Mesendoderm (in vitro differentiated cells): ENCODE results near the gene FKBP15.

Experiments
- DNase-seq: peaks from one replicate; pipeline ENCODE4 v3.0.0; 2013
- H2AK5ac ChIP-seq: 2 replicates; pipeline ENCODE4 v1.6.1; 2013; ENCODE audit warnings: low read length, inconsistent platforms
- H2BK120ac ChIP-seq: 2 replicates; pipeline ENCODE4 v1.6.1; 2013; ENCODE audit warnings: low read depth, mild to moderate bottlenecking, low read length, moderate library complexity, mixed read lengths
- H2BK15ac ChIP-seq: replicated peaks from 2 replicates; pipeline ENCODE4 v1.6.1; 2013; ENCODE audit warnings: low read depth, mild to moderate bottlenecking, moderate library complexity
- H2BK5ac ChIP-seq: 2 replicates; pipeline ENCODE4 v1.6.1; 2013; ENCODE audit warnings: low read length, inconsistent platforms
- H3K18ac ChIP-seq: 2 replicates; pipeline ENCODE4 v1.6.1; 2013; ENCODE audit warnings: mild to moderate bottlenecking, low read length, mixed read lengths
- H3K23ac ChIP-seq: one replicate; pipeline ENCODE4 v1.6.1; 2013; ENCODE audit warnings: low read length
- H3K27ac ChIP-seq: 2 replicates; pipeline ENCODE4 v1.5.1; 2013; ENCODE audit warnings: low read depth, mild to moderate bottlenecking, inconsistent platforms, low read length, moderate library complexity
- H3K27me3 ChIP-seq: 2 replicates; pipeline ENCODE4 v1.6.1; 2013; ENCODE audit warnings: low read length, control low read depth, mild to moderate bottlenecking, inconsistent platforms; ENCODE audit not compliant: insufficient read depth, poor library complexity
- H3K36me3 ChIP-seq: 2 replicates; pipeline ENCODE4 v1.6.1; 2013; ENCODE audit warnings: low read length, inconsistent platforms; ENCODE audit not compliant: control insufficient read depth, insufficient read depth
- H3K4ac ChIP-seq: one replicate; pipeline ENCODE4 v1.6.1; 2013; ENCODE audit warnings: low read depth, mild to moderate bottlenecking, low read length, moderate library complexity
- H3K4me1 ChIP-seq: 2 replicates; pipeline ENCODE4 v1.6.1; 2013; ENCODE audit warnings: low read depth, low read length, inconsistent platforms; ENCODE audit not compliant: control insufficient read depth
- H3K4me2 ChIP-seq: 2 replicates; pipeline ENCODE4 v1.6.1; 2013; ENCODE audit warnings: low read length
- H3K4me3 ChIP-seq: 2 replicates; pipeline ENCODE4 v1.5.1; 2013; ENCODE audit warnings: mild to moderate bottlenecking, low read length
- H3K56ac ChIP-seq: one replicate; pipeline ENCODE4 v1.6.1; 2013; ENCODE audit warnings: low read length
- H3K79me1 ChIP-seq: 2 replicates; pipeline ENCODE4 v1.6.1; 2013; ENCODE audit warnings: low read length, inconsistent platforms
- H3K79me2 ChIP-seq: 2 replicates; pipeline ENCODE4 v1.6.1; 2013; ENCODE audit warnings: mild to moderate bottlenecking, low read length; ENCODE audit not compliant: control insufficient read depth, insufficient read depth
- H3K9ac ChIP-seq: 2 replicates; pipeline ENCODE4 v1.6.1; 2013; ENCODE audit warnings: low read length, inconsistent platforms
- H4K5ac ChIP-seq: one replicate; pipeline ENCODE4 v1.6.1; 2013; ENCODE audit warnings: low read length
- H4K8ac ChIP-seq: one replicate; pipeline ENCODE4 v1.6.1; 2013; ENCODE audit warnings: low read depth, mild to moderate bottlenecking, control low read depth, low read length, moderate library complexity
- WGBS: extraction: QIAGEN DNeasy Blood & Tissue Kit; methylation state at CpG from one replicate; pipeline ENCODE4 v1.1.7; 2013; ENCODE audit warnings: low lambda C conversion rate, missing lambda C conversion rate; ENCODE audit not compliant: insufficient coverage; ENCODE audit errors: extremely low coverage; 5-methylcytosine and 5-hydroxymethylcytosine counted together

FKBP15 gene

DNA sequence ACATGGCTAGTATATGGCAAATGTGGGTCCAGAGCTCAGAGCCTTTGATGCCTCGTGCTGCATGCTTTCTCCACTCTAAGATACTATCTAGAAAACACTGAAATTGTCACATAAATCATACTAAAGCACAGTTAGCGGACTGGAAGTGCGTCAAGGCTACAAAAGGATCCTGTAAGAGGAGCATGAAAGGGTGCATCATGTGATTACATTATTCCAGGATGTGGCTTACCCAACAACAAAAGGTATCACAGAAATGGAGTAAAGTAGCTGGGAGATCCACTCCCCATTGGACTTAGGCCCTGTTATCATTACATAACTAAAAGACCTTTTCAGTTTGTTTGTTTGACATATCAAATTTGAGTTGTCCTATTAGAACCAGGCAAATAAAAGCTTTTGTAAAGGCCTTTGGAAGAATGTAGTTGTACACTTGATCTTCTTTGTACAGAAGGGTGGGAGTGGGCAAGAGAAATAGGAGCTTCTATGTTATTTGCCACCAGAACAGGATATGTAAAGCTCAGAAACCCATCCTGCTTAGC lies 7.1 kb upstream of the FKBP15 start:
- Histone ChIP-seq H3K4me1 (no peaks in the 10 kb centered on the region), H2BK5ac (no peak overlapping the region), H3K36me3 (no peaks in the 10 kb centered on the region), H2AK5ac (no peak overlapping the region), H3K56ac (no peak overlapping the region), H3K23ac (no peak overlapping the region), H3K79me1 (peaks cover 2% of the 10 kb centered on the region), H3K27ac (no peak overlapping the region), H2BK120ac (no peak overlapping the region), H3K27me3 (no peaks in the 10 kb centered on the region), H3K9ac (no peak overlapping the region), H3K4me3 (no peak overlapping the region), H3K79me2 (no peaks in the 10 kb centered on the region), H3K4ac (no peak overlapping the region), H4K8ac (no peak overlapping the region), H2BK15ac (no peak overlapping the region), H3K18ac (no peak overlapping the region), H4K5ac (no peak overlapping the region), H3K4me2 (no peak overlapping the region)
- WGBS = no CpG with 5 or more reads among the region's 3 CpGs
- no peak for DNase-seq

DNA sequence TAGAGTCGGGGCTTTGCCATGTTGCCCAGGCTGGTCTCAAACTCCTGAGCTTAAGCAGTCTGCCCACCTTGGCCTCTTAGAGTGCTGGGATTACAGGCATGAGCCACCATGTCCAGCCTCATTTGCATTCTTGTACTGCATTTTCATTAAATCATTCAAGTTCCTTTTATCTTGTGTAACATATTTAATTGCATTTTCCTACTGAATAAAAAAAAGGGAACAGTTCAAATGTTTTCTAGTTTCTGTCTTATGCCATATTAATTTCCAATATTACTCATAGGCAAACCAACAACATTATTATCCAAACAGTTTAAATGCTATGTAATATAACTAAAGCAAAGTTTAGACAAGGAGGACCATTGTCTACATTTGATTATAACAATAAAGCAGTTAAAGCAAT lies 6.4 kb upstream of the FKBP15 start:
- Histone ChIP-seq H2BK120ac (no peak overlapping the region), H3K4me1 (peaks cover 2% of the 10 kb centered on the region), H3K79me2 (no peaks in the 10 kb centered on the region), H3K9ac (no peak overlapping the region), H3K79me1 (peaks cover 6% of the 10 kb centered on the region), H2BK5ac (no peak overlapping the region), H3K4ac (no peak overlapping the region), H3K23ac (no peak overlapping the region), H4K8ac (no peak overlapping the region), H3K4me3 (no peak overlapping the region), H3K18ac (no peak overlapping the region), H2AK5ac (no peak overlapping the region), H4K5ac (no peak overlapping the region), H3K27me3 (no peaks in the 10 kb centered on the region), H3K36me3 (no peaks in the 10 kb centered on the region), H3K56ac (no peak overlapping the region), H3K27ac (no peak overlapping the region), H3K4me2 (no peak overlapping the region), H2BK15ac (no peak overlapping the region)
- no peak for DNase-seq
- WGBS = no CpG with 5 or more reads among the region's 1 CpG

DNA sequence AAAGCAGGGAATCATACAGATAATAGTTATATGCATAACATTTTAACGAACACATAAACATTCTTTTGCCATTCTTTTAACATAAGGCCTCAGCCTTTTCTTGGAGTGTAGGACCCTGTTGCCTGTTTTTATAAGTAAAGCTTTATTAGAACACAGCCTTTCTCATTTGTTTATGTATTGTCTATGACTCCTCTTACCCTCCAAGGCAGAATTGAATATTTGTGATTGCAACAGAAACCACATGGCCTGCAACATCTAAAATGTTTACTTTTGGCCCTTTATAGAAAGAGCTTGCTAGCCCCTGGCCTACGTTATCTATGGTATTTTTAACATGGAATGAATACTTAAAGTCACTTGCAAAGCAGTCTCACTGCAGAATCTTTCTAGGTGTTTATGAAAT lies 2.9 kb upstream of the FKBP15 start:
- Histone ChIP-seq H3K79me2 (peaks cover 10% of the 10 kb centered on the region), H2BK120ac (no peak overlapping the region), H3K23ac (no peak overlapping the region), H2BK15ac (no peak overlapping the region), H3K9ac (no peak overlapping the region), H3K4me2 (no peak overlapping the region), H3K27me3 (no peaks in the 10 kb centered on the region), H3K36me3 (no peaks in the 10 kb centered on the region), H4K8ac (no peak overlapping the region), H2BK5ac (no peak overlapping the region), H3K18ac (no peak overlapping the region), H3K4me1 (peaks cover 6% of the 10 kb centered on the region), H3K4me3 (no peak overlapping the region), H3K27ac (no peak overlapping the region), H4K5ac (no peak overlapping the region), H3K4ac (no peak overlapping the region), H3K79me1 (peaks cover 17% of the 10 kb centered on the region), H2AK5ac (no peak overlapping the region), H3K56ac (no peak overlapping the region)
- no peak for DNase-seq
- no CpG with 5 or more reads among the region's 2 CpGs for WGBS

DNA sequence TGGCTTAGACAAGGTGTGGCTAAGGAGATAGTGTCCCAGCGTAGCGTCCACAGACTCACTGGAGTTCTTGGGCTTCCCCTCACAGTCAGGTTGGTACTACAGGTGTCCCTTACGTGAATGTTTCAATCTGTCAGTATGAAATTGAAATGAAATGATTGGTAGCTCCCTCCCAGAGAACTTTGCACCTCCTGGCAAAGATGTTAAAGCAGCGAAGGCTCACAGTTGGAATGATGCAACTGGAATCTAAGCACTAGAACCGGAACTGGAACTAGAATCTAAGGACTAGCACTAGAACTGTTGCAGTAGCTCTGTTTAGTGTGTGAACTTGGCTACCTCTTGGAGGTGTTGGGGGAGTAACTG lies 1.4 kb upstream of the FKBP15 start:
- Histone ChIP-seq H2BK5ac (no peak overlapping the region), H3K9ac (peak overlapping the region; percentile 88), H4K5ac (no peak overlapping the region), H2AK5ac (peak overlapping the region; percentile 62), H3K4me3 (peak overlapping the region; percentile 95), H3K79me1 (peaks cover 17% of the 10 kb centered on the region), H3K56ac (peak overlapping the region; percentile 95), H2BK120ac (no peak overlapping the region), H3K4me2 (peak overlapping the region; percentile 94), H3K4ac (no peak overlapping the region), H3K27ac (no peak overlapping the region), H3K4me1 (peaks cover 6% of the 10 kb centered on the region), H3K23ac (no peak overlapping the region), H3K36me3 (no peaks in the 10 kb centered on the region), H3K18ac (no peak overlapping the region), H3K27me3 (no peaks in the 10 kb centered on the region), H2BK15ac (no peak overlapping the region), H4K8ac (no peak overlapping the region), H3K79me2 (peaks cover 10% of the 10 kb centered on the region)
- peak; percentile 15 for DNase-seq
- WGBS = no CpG with 5 or more reads among the region's 5 CpGs

DNA sequence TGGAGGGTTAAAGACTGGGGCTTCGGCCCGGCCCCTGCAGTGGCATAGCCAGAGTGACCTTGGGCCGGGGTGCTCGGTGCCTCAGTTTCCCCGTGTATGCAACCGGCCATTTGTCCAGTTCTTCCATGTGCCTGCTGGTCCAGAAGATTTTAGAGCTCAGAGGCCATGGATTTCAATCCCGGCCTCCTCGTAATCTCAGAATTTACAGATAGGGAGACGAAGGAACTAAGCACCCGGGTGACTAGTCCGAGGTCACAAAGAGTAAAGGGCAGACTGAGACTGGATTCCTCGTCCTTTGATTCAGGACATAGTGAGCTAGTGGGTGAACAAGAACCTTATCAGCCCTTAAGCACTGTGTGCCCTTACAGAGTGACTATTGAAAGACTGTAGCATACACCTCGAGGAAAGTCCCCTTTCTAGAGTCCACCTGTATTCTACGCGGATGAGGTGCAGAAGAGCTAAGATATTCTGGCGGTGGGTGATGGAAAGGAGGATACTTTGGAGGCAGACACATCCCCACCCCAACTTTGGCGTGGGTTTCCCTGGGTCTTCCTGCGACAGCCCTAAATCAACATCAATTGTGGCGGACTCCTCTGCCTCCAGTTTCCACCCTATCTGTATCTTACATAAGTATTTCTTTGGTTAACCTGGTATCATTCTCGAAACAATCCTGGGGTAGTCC lies 864 bp upstream of the FKBP15 start:
- H4K5ac ChIP-seq = no peak overlapping the region
- DNase-seq = peak; percentile 5
- peak overlapping the region; percentile 62 for H2AK5ac ChIP-seq
- H3K27ac ChIP-seq = peak overlapping the region; percentile 16
- no peak overlapping the region for H3K18ac ChIP-seq
- peak overlapping the region; percentile 88 for H3K9ac ChIP-seq
- peak overlapping the region; percentile 95 for H3K56ac ChIP-seq
- peak overlapping the region; percentile 94 for H3K4me2 ChIP-seq
- no peaks in the 10 kb centered on the region for H3K36me3 ChIP-seq
- H2BK15ac ChIP-seq = no peak overlapping the region
- H3K23ac ChIP-seq = no peak overlapping the region
- peaks cover 17% of the 10 kb centered on the region for H3K79me1 ChIP-seq
- H2BK120ac ChIP-seq = no peak overlapping the region
- WGBS = no CpG with 5 or more reads among the region's 20 CpGs
- no peak overlapping the region for H4K8ac ChIP-seq
- H2BK5ac ChIP-seq = no peak overlapping the region
- no peak overlapping the region for H3K4ac ChIP-seq
- H3K4me3 ChIP-seq = peak overlapping the region; percentile 95
- H3K4me1 ChIP-seq = peaks cover 6% of the 10 kb centered on the region
- peaks cover 10% of the 10 kb centered on the region for H3K79me2 ChIP-seq
- H3K27me3 ChIP-seq = no peaks in the 10 kb centered on the region
